Transverse colon (tissue), 4 donors: ENCODE results near the gene CCDC137. TPM values are rescaled to one million over a fixed set of nuclear protein-coding genes. Genes with fewer than 3 reads are reported as not detected.

Experiments
- DNase-seq: peaks from one replicate; pipeline ENCODE4 v3.0.0-alpha.2; 2019
- H3K27ac ChIP-seq, 4 donors: fragments of 200-600 bp; sonication (generic); 2 replicates each; pipeline ENCODE4 v1.5.1; 2016 to 2018; ENCODE audit warnings: inconsistent platforms in 4 of 4
- H3K27me3 ChIP-seq: fragments of 200-600 bp; sonication (generic); 2 replicates; pipeline ENCODE4 v1.5.1; 2017; ENCODE audit warnings: inconsistent platforms
- H3K36me3 ChIP-seq, 4 donors: fragments of 200-600 bp; sonication (generic); 2 replicates each; pipeline ENCODE4 v1.5.1; 2017 to 2019; ENCODE audit warnings: inconsistent platforms in 4 of 4
- H3K4me1 ChIP-seq, 4 donors: fragments of 200-600 bp; sonication (generic); 2 replicates each; pipeline ENCODE4 v1.5.1; 2017 to 2020; ENCODE audit warnings: inconsistent platforms in 4 of 4
- H3K4me3 ChIP-seq, 4 donors: fragments of 200-600 bp; sonication (generic); 1 replicate in 1 of 4; 2 replicates in 3 of 4; pipeline versions ENCODE4 v1.5.1 to v1.6.1; 2017 to 2019; ENCODE audit warnings: inconsistent platforms in 4 of 4
- H3K9me3 ChIP-seq, 2 donors: fragments of 200-600 bp; sonication (generic); 2 replicates each; pipeline ENCODE4 v1.5.1; 2017 to 2019; ENCODE audit warnings: inconsistent platforms in 2 of 2
- CTCF ChIP-seq, 5 experiments: fragments of 200-600 bp in 3 of 5; fragments of 450-650 bp in 2 of 5; sonication (generic) in 3 of 5; IDR thresholded peaks; 1 replicate in 2 of 5; 2 replicates in 3 of 5; pipeline ENCODE4 v1.5.1; 2016 to 2017; ENCODE audit warnings: antibody characterized with exemption in 5 of 5, inconsistent platforms in 3 of 5, mild to moderate bottlenecking in 2 of 5, moderate library complexity in 1 of 5
- EP300 ChIP-seq: sonication (generic); formaldehyde crosslinking; IDR thresholded peaks from one replicate; pipeline ENCODE4 v1.6.1; 2017; ENCODE audit warnings: antibody characterized with exemption, low read depth
- POLR2A ChIP-seq: fragments of 450-650 bp; IDR thresholded peaks from one replicate; pipeline ENCODE4 v1.6.1; 2016; ENCODE audit warnings: antibody characterized with exemption, mild to moderate bottlenecking, moderate library complexity
- POLR2AphosphoS5 ChIP-seq, 3 donors: sonication (generic); formaldehyde crosslinking; IDR thresholded peaks; one replicate each; pipeline ENCODE4 v1.6.1; 2016; ENCODE audit warnings: antibody characterized with exemption in 3 of 3
- WGBS, 2 donors: methylation state at CpG; one replicate each; pipeline ENCODE4 v1.1.5; 2018; ENCODE audit warnings: low coverage in 1 of 2; 5-methylcytosine and 5-hydroxymethylcytosine counted together
- in situ Hi-C, 4 donors: fragments of 200-750 bp; cut with MboI; loops; one replicate each; pipeline versions ENCODE4 v1.15.0 to v1.15.1; 2017; ENCODE audit warnings: low sequenced_read_pairs in 3 of 4, low pct_ligation_motif_present in 1 of 4, low pct_unique_long_range_greater_than_20kb in 1 of 4
- intact Hi-C: fragments of 100-400 bp; cut with DNase I; formaldehyde crosslinking; loops from one replicate; pipeline ENCODE4 v1.15.1; 2023; ENCODE audit warnings: low total_unique reads
- total RNA-seq, 4 donors: library from RNA; depleted of rRNA; stranded (reverse); fragments of >200 nt; gene quantifications; one replicate each; pipeline ENCODE4 v1.1.0, GENCODE V29; 2016

Gene CCDC137
- total RNA-seq, 4 donors from 2014 or later, result 7.6 to 21.3 (median 13.5) TPM

GRCh38 chr17:81659038-81659437, 7.5 kb upstream of the CCDC137 start:
- no peak overlapping the region for H3K4me3 ChIP-seq
- in situ Hi-C loops, result no loop called here
- peaks cover 2% of the 10 kb centered on the region for H3K27me3 ChIP-seq
- H3K36me3 ChIP-seq, result no peaks in the 10 kb centered on the region
- DNase-seq, result no peak
- intact Hi-C loops, result no loop called here
- H3K9me3 ChIP-seq, result no peaks in the 10 kb centered on the region
- 50 to 67% methylated on average over 1 to 5 of the region's 5 CpGs for WGBS, 2 donors
- no peak overlapping the region for H3K27ac ChIP-seq
- TF ChIP-seq POLR2AphosphoS5 (IDR thresholded peaks at IDR 0.05) (no peak), CTCF (IDR thresholded peaks at IDR 0.05) (no peak), POLR2A (no peak), EP300 (no peak)
- H3K4me1 ChIP-seq, result peaks cover 0 to 9% (median 0%) of the 10 kb centered on the region in 4 donors

- 88 to 92% methylated on average over 1 to 9 of the region's 9 CpGs for WGBS, 2 donors
- Histone ChIP-seq H3K4me3 (no peak overlapping the region), H3K36me3 (no peaks in the 10 kb centered on the region), H3K9me3 (no peaks in the 10 kb centered on the region), H3K27me3 (no peaks in the 10 kb centered on the region), H3K27ac (no peak overlapping the region), H3K4me1 (peaks cover 2 to 12% (median 4%) of the 10 kb centered on the region in 4 donors)
- intact Hi-C loops, result no loop called here
- no peak for TF ChIP-seq CTCF (IDR thresholded peaks at IDR 0.05)
- no peak for TF ChIP-seq POLR2AphosphoS5 (IDR thresholded peaks at IDR 0.05)
- TF ChIP-seq EP300, result no peak
- TF ChIP-seq POLR2A, result no peak
- no peak for DNase-seq
- in situ Hi-C loops, result no loop called here
Measured at GRCh38 chr17:81660441-81660840, 6.1 kb upstream of the CCDC137 start.

GRCh38 chr17:81662002-81662401, 4.5 kb upstream of the CCDC137 start:
- Histone ChIP-seq H3K27ac (no peak overlapping the region), H3K27me3 (no peaks in the 10 kb centered on the region), H3K4me1 (peaks cover 5 to 18% (median 11%) of the 10 kb centered on the region in 4 donors), H3K9me3 (no peaks in the 10 kb centered on the region), H3K4me3 (no peak overlapping the region), H3K36me3 (no peaks in the 10 kb centered on the region)
- no peak for DNase-seq
- intact Hi-C loops (no loop called here), in situ Hi-C loops (no loop called here)
- no peak for TF ChIP-seq POLR2AphosphoS5 (IDR thresholded peaks at IDR 0.05)
- TF ChIP-seq CTCF (IDR thresholded peaks at IDR 0.05), result no peak
- TF ChIP-seq POLR2A, result no peak
- no peak for TF ChIP-seq EP300
- 90 to 95% methylated on average over 4 of the region's 4 CpGs for WGBS, 2 donors

- Histone ChIP-seq H3K27ac (no peak overlapping the region), H3K4me1 (peaks cover 10 to 28% (median 21%) of the 10 kb centered on the region in 4 donors), H3K9me3 (no peaks in the 10 kb centered on the region), H3K4me3 (no peak overlapping the region), H3K36me3 (no peaks in the 10 kb centered on the region), H3K27me3 (no peaks in the 10 kb centered on the region)
- in situ Hi-C loops, result no loop called here
- TF ChIP-seq POLR2A (no peak), POLR2AphosphoS5 (IDR thresholded peaks at IDR 0.05) (no peak), EP300 (no peak), CTCF (IDR thresholded peaks at IDR 0.05) (no peak)
- 85% methylated on average over 6 of the region's 7 CpGs; no CpG with 5 or more reads in 1 of the 2 donors for WGBS, 2 donors
- intact Hi-C loops, result no loop called here
- DNase-seq, result no peak
Measured at GRCh38 chr17:81664051-81664470, 2.5 kb upstream of the CCDC137 start.
